Endothelial cell of hepatic sinusoid (primary cell): Measurements from ENCODE around the gene CFAP46.

Experiments used
- in situ Hi-C: cut with HindIII; loops from 2 replicates; pipeline ENCODE4 v1.10.0; 2017; ENCODE audit warnings: low sequenced_read_pairs

CFAP46 gene

DNA sequence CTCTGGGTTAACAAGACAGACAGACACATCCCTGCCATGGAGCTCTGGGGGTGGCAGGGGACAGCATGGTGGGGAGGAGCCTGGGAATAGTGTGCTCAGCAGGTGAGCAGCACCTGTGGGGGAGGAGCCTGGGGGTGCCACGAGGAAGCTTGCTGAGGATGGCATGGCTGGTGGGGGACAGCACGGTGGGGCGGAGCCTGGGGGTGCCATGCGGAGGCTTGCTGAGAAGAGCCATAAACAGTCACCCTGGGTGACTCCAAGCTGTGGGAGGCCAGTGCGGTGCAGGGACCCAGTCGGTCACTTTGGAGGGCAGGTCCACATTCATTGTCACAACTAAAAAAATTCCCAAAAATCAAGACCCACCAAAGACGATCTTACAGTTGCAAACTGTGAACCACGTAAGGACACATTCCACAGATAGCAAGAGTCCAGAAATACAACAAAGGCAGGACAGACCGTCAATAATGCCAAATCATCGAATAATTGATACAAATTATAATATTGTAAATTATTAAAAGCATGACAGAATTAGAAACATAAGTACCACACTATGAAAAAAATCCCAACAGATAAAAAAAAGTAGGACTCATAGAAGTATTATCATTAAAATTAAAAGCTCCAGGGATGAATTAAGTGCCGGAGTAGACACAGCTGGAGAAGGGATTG lies 180.8 kb downstream of the CFAP46 start:
- in situ Hi-C loops: loop anchor here (10.0 kb wide), 1 partner anchor 297 kb away; no protein-coding TSS in a partner anchor

- in situ Hi-C loops: no loop called here
These were observed 183.5 kb downstream of the CFAP46 start for GRCh38 chr10:132758865-132759264.
